T-cell (primary cell): ENCODE data around the gene GPR183. TPM values are rescaled to one million over a fixed set of nuclear protein-coding genes. Genes with fewer than 3 reads are reported as not detected.

Experiments
- ATAC-seq, 4 experiments: fragments of 200-7000 bp in 3 of 4; fragments of 150-1000 bp in 1 of 4; cut with Tn5 transposase; replicated peaks in 1 of 4; 1 replicate in 3 of 4; 2 replicates in 1 of 4; pipeline ENCODE4 v1.10.0; 2021; ENCODE audit warnings: moderate library complexity in 3 of 4, mild to moderate bottlenecking in 2 of 4, moderate number of reproducible peaks in 1 of 4
- CTCF ChIA-PET, 2 donors: fragments of 300-600 bp; sonication (Branson Sonifier 250); formaldehyde crosslinking; loops; one replicate each; lab custom pipeline; 2022; ENCODE audit warnings: antibody characterized with exemption in 2 of 2; lab: Charles Lee
- POLR2A ChIA-PET, 2 donors: fragments of 300-600 bp; sonication (Branson Sonifier 250); formaldehyde crosslinking; loops; one replicate each; lab custom pipeline; 2022; ENCODE audit warnings: antibody characterized with exemption in 2 of 2; lab: Charles Lee
- DNase-seq, 35 experiments: peaks; one replicate each; pipeline versions ENCODE4 v3.0.0 to v3.0.0-alpha.2; 2013 to 2023
- H3K27ac ChIP-seq: one replicate; pipeline ENCODE4 v1.5.1; 2013; ENCODE audit warnings: low read length
- H3K27me3 ChIP-seq, 2 experiments: replicated peaks in 1 of 2; 1 replicate in 1 of 2; 2 replicates in 1 of 2; pipeline versions ENCODE4 v1.6.1 to v1.7.0; 2013; ENCODE audit warnings: low read length in 1 of 2, mixed read lengths in 1 of 2; ENCODE audit not compliant: control insufficient read depth in 2 of 2, insufficient read depth in 2 of 2; ENCODE audit errors: extremely low read depth in 1 of 2
- H3K36me3 ChIP-seq, 2 donors: 1 replicate in 1 of 2; 2 replicates in 1 of 2; pipeline versions ENCODE4 v1.6.1 to v1.7.0; 2013; ENCODE audit warnings: low read length in 1 of 2; ENCODE audit not compliant: control insufficient read depth in 2 of 2, insufficient read depth in 1 of 2; ENCODE audit errors: extremely low read depth in 1 of 2
- H3K4me1 ChIP-seq, 2 experiments: 1 replicate in 1 of 2; 2 replicates in 1 of 2; pipeline versions ENCODE4 v1.6.1 to v1.7.0; 2013; ENCODE audit warnings: low read length in 2 of 2, mixed read lengths in 1 of 2; ENCODE audit not compliant: insufficient read depth in 2 of 2, control insufficient read depth in 1 of 2; ENCODE audit errors: extremely low read depth in 1 of 2
- H3K4me3 ChIP-seq, 2 donors: 1 replicate in 1 of 2; 2 replicates in 1 of 2; pipeline versions ENCODE4 v1.5.1 to v1.7.0; 2013; ENCODE audit warnings: mild to moderate bottlenecking in 2 of 2, low read length in 1 of 2, moderate library complexity in 1 of 2; ENCODE audit not compliant: control insufficient read depth in 1 of 2; ENCODE audit errors: extremely low read depth in 1 of 2
- H3K9me3 ChIP-seq: 2 replicates; pipeline ENCODE4 v1.7.0; 2013
- H3K27ac Mint-ChIP-seq, 2 donors: one replicate each; pipeline ENCODE4 v1.8.0; 2020 to 2021; ENCODE audit warnings: mild to moderate bottlenecking in 2 of 2, mixed read lengths in 2 of 2
- H3K27me3 Mint-ChIP-seq, 2 donors: one replicate each; pipeline ENCODE4 v1.8.0; 2021 to 2022; ENCODE audit warnings: mixed read lengths in 2 of 2
- H3K36me3 Mint-ChIP-seq: one replicate; pipeline ENCODE4 v1.8.0; 2021; ENCODE audit warnings: mixed read lengths
- H3K4me1 Mint-ChIP-seq, 3 donors: one replicate each; pipeline ENCODE4 v1.8.0; 2020 to 2022; ENCODE audit warnings: mixed read lengths in 3 of 3, mild to moderate bottlenecking in 1 of 3
- H3K4me3 Mint-ChIP-seq, 3 donors: one replicate each; pipeline ENCODE4 v1.8.0; 2020 to 2022; ENCODE audit warnings: mild to moderate bottlenecking in 3 of 3, mixed read lengths in 3 of 3, moderate library complexity in 3 of 3
- H3K9me3 Mint-ChIP-seq, 3 donors: one replicate each; pipeline ENCODE4 v1.8.0; 2020 to 2022; ENCODE audit warnings: mixed read lengths in 3 of 3
- WGBS: methylation state at CpG from one replicate; pipeline ENCODE4 v1.1.5; 2013; ENCODE audit warnings: missing lambda C conversion rate; ENCODE audit not compliant: insufficient coverage; 5-methylcytosine and 5-hydroxymethylcytosine counted together
- total RNA-seq, 35 experiments: library from RNA in 6 of 35; stranded (reverse) in 6 of 35; fragments of 120-200 nt in 1 of 35; gene quantifications; one replicate each; pipeline versions ENCODE4 v1.2.1 to v1.2.4 and lab custom pipeline; 2013 to 2026

The GPR183 gene
- total RNA-seq, 5 donors from 2014 or later (not counting 1 experiment from before 2014, with no cell fraction given) = 69.9 to 152 (median 100) TPM

DNA sequence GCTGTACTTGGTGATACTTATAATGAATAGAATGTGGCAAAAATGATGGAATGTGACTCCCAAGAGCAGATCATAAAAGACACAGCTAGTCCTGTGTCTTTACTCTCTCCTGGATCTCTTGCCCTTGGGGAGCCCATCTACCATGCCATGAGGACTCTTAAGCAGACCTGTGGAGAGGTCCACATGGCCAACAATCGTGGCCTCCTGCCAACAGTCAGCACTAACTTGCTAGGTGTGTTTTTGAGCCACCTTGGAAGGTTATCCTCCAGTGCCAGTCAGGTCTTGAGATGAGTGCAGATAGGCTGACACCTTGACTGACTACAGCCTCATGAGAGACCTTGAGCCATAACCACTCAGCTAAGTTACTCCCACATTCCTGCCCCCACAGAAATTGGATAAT, 22.3 kb upstream of the GPR183 start:
- no peak overlapping the region for H3K27ac ChIP-seq
- Mint-ChIP-seq H3K4me1 (peaks cover 57 to 65% (median 61%) of the 10 kb centered on the region in 3 donors), H3K4me3 (no peak overlapping the region), H3K36me3 (peaks cover 56% of the 10 kb centered on the region), H3K9me3 (no peaks in the 10 kb centered on the region), H3K27me3 (no peaks in the 10 kb centered on the region), H3K27ac (peak overlapping the region; percentile 32 to 68)
- H3K4me3 ChIP-seq = no peak overlapping the region
- no peaks in the 10 kb centered on the region for H3K27me3 ChIP-seq
- WGBS = 100% methylated on average over 1 of the region's 1 CpG
- no peaks in the 10 kb centered on the region for H3K9me3 ChIP-seq
- H3K4me1 ChIP-seq = peaks cover 4 to 21% of the 10 kb centered on the region in 2 experiments
- DNase-seq = no peak
- ChIA-PET CTCF (interaction anchor here in 1 of 2 donors (1.1 to 2.1 kb wide), 3 partner anchors 23 to 60 kb away, joined by 3 to 8 read pairs (median 5); no protein-coding TSS in a partner anchor), POLR2A (interaction anchor here (0.6 to 1.4 kb wide), 4 partner anchors 8 to 49 kb away, joined by 3 to 4 read pairs (median 4); no protein-coding TSS in a partner anchor)
- H3K36me3 ChIP-seq = peaks cover 3 to 24% of the 10 kb centered on the region in 2 donors
- no peak for ATAC-seq

- no CpG with 5 or more reads among the region's 2 CpGs for WGBS
- Mint-ChIP-seq H3K27ac (no peak overlapping the region), H3K4me3 (no peak overlapping the region), H3K9me3 (no peaks in the 10 kb centered on the region), H3K4me1 (peaks cover 67 to 77% (median 71%) of the 10 kb centered on the region in 3 donors), H3K27me3 (no peaks in the 10 kb centered on the region), H3K36me3 (peaks cover 56% of the 10 kb centered on the region)
- Histone ChIP-seq H3K4me1 (peaks cover 12 to 38% of the 10 kb centered on the region in 2 experiments), H3K27me3 (no peaks in the 10 kb centered on the region), H3K27ac (no peak overlapping the region), H3K9me3 (no peaks in the 10 kb centered on the region), H3K36me3 (peaks cover 3 to 30% of the 10 kb centered on the region in 2 donors), H3K4me3 (no peak overlapping the region)
- DNase-seq (no peak), ATAC-seq (no peak)
- ChIA-PET POLR2A (interaction anchor here (0.5 to 0.7 kb wide), 2 partner anchors 10 to 39 kb away, joined by 3 to 4 read pairs; no protein-coding TSS in a partner anchor), CTCF (interaction anchor here (0.5 to 1.2 kb wide), 2 partner anchors 59 to 157 kb away, joined by 5 read pairs; no protein-coding TSS in a partner anchor)
Measured at GRCh38 chr13:99327761-99328160, 20.6 kb upstream of the GPR183 start.

DNA sequence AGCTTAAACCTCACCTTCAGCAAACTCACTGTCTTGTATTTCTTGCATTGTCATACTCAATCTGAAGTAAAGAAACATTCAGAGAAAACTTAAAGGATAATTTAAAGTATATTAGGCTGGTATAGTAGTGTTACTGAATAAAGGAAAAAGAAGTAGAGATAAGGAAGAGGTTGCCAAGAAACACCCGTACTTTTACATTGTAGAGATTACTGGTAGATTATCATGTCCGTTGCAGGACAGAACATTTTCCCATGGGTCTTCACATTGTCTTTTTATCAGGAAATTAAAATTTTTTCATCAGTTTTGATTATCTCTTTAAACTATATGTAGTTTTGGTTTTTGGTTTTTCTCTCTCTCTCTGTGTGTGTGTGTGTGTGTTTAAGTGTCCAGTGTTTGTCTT, 19.9 kb upstream of the GPR183 start:
- H3K9me3 Mint-ChIP-seq = no peaks in the 10 kb centered on the region
- Histone ChIP-seq H3K27me3 (no peaks in the 10 kb centered on the region), H3K9me3 (no peaks in the 10 kb centered on the region), H3K36me3 (peaks cover 3 to 30% of the 10 kb centered on the region in 2 donors), H3K27ac (no peak overlapping the region), H3K4me1 (peaks cover 18 to 44% of the 10 kb centered on the region in 2 experiments), H3K4me3 (no peak overlapping the region)
- WGBS = no CpG with 5 or more reads among the region's 2 CpGs
- no peak overlapping the region for H3K4me3 Mint-ChIP-seq
- CTCF ChIA-PET = interaction anchor here (0.6 to 1.2 kb wide), 2 partner anchors 39 to 60 kb away, joined by 3 to 5 read pairs; no protein-coding TSS in a partner anchor
- POLR2A ChIA-PET = no interaction called here
- peaks cover 52% of the 10 kb centered on the region for H3K36me3 Mint-ChIP-seq
- DNase-seq = no peak
- no peaks in the 10 kb centered on the region for H3K27me3 Mint-ChIP-seq
- peak overlapping the region; percentile 58 to 70 for H3K27ac Mint-ChIP-seq
- no peak for ATAC-seq
- peaks cover 69 to 77% (median 71%) of the 10 kb centered on the region in 3 donors for H3K4me1 Mint-ChIP-seq

DNA sequence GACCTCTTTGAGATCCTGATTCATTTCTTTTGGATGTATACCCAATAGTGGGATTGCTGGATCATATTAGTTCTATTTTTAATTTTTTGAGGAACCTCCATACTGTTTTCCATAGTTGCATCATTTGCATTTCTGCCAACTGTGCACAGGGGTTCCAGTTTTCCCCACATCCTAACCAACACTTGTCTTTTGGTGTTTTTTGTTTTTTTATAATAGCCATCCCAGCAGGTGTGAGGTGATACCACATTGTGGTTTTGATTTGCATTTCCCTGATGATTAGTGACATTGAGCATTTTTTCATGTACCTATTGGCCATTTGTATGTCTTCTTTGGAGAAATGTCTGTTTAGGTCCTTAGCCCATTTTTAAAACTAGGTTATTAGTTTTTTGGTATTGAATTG, 18.8 kb upstream of the GPR183 start:
- ChIA-PET POLR2A (no interaction called here), CTCF (interaction anchor here in 1 of 2 donors (0.6 to 1.1 kb wide), 2 partner anchors 8 to 122 kb away, joined by 3 to 4 read pairs; no protein-coding TSS in a partner anchor)
- H3K4me1 Mint-ChIP-seq = peaks cover 71 to 78% (median 73%) of the 10 kb centered on the region in 3 donors
- Histone ChIP-seq H3K4me3 (no peak overlapping the region), H3K27ac (no peak overlapping the region), H3K27me3 (no peaks in the 10 kb centered on the region), H3K9me3 (no peaks in the 10 kb centered on the region), H3K36me3 (peaks cover 3 to 29% of the 10 kb centered on the region in 2 donors), H3K4me1 (peaks cover 23 to 48% of the 10 kb centered on the region in 2 experiments)
- ATAC-seq (no peak), DNase-seq (no peak)
- H3K4me3 Mint-ChIP-seq = no peak overlapping the region
- H3K36me3 Mint-ChIP-seq = peaks cover 42% of the 10 kb centered on the region
- no peaks in the 10 kb centered on the region for H3K9me3 Mint-ChIP-seq
- H3K27me3 Mint-ChIP-seq = no peaks in the 10 kb centered on the region
- peak overlapping the region; percentile 84 to 85 for H3K27ac Mint-ChIP-seq

DNA sequence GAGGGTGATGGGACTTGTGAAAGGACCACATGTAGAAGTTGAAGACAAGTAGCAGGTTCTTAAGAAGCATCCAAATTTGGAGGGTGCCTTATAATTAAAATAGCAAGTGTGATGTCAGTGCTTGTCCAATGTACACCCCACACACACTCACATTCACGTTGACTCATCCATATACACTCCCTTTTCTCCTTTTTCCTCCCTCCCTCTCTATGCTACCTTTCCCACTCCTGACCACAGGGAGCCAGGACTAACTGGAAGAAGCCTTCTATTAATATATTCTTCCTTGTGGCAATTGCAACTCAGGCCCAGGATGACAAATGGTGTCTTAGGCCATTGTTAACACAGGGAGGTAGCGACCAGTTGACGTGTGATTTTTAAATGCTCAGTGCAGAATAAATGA, 16.3 kb upstream of the GPR183 start:
- peaks cover 28 to 50% of the 10 kb centered on the region in 2 experiments for H3K4me1 ChIP-seq
- ChIA-PET CTCF (interaction anchor here in 1 of 2 donors (0.6 to 1.7 kb wide), 5 partner anchors 18 to 57 kb away, joined by 3 to 10 read pairs (median 5); no protein-coding TSS in a partner anchor), POLR2A (interaction anchor here (0.5 to 1.1 kb wide), 5 partner anchors 9 to 64 kb away, joined by 3 to 6 read pairs (median 3); no protein-coding TSS in a partner anchor)
- peak overlapping the region; percentile 92 to 98 for H3K27ac Mint-ChIP-seq
- peaks cover 3 to 27% of the 10 kb centered on the region in 2 donors for H3K36me3 ChIP-seq
- H3K4me3 ChIP-seq = no peak overlapping the region
- no peak for DNase-seq
- H3K9me3 ChIP-seq = no peaks in the 10 kb centered on the region
- peak overlapping the region; percentile 93 for H3K27ac ChIP-seq
- no peaks in the 10 kb centered on the region for H3K27me3 ChIP-seq
- H3K4me1 Mint-ChIP-seq = peaks cover 74 to 84% (median 74%) of the 10 kb centered on the region in 3 donors
- peaks cover 31% of the 10 kb centered on the region for H3K36me3 Mint-ChIP-seq
- ATAC-seq = no peak
- peak overlapping the region in 1 of 3 donors; percentile 55 for H3K4me3 Mint-ChIP-seq
- H3K27me3 Mint-ChIP-seq = no peaks in the 10 kb centered on the region
- no CpG with 5 or more reads among the region's 3 CpGs for WGBS
- no peaks in the 10 kb centered on the region for H3K9me3 Mint-ChIP-seq

- WGBS = 0% methylated on average over 1 of the region's 10 CpGs
- ChIA-PET CTCF (interaction anchor here in 1 of 2 donors (0.7 to 2.4 kb wide), 6 partner anchors 20 to 112 kb away, joined by 3 to 14 read pairs (median 4); no protein-coding TSS in a partner anchor), POLR2A (interaction anchor here (0.8 to 2.4 kb wide), 5 partner anchors 11 to 53 kb away, joined by 3 to 40 read pairs (median 4); partner anchors contain the start of gene GPR183 (in 1 of the 2))
- Histone ChIP-seq H3K9me3 (no peaks in the 10 kb centered on the region), H3K4me1 (peaks cover 28 to 50% of the 10 kb centered on the region in 2 experiments), H3K4me3 (peak overlapping the region in 1 of 2 donors; percentile 19), H3K36me3 (peaks cover 3 to 22% of the 10 kb centered on the region in 2 donors), H3K27me3 (no peaks in the 10 kb centered on the region), H3K27ac (peak overlapping the region; percentile 93)
- Mint-ChIP-seq H3K36me3 (peaks cover 33% of the 10 kb centered on the region), H3K9me3 (no peaks in the 10 kb centered on the region), H3K27ac (peak overlapping the region; percentile 92 to 98), H3K4me3 (peak overlapping the region; percentile 49 to 57 (median 55)), H3K4me1 (peaks cover 73 to 86% (median 75%) of the 10 kb centered on the region in 3 donors), H3K27me3 (no peaks in the 10 kb centered on the region)
- DNase-seq (peak in 16 of 35 experiments; percentile 6 to 75 (median 28)), ATAC-seq (peak; percentile 85 to 91 (median 89))
Measured at GRCh38 chr13:99322297-99323103, 15.3 kb upstream of the GPR183 start.
